SK-N-SH treated with all-trans-retinoic acid at 6 μM for 48 hours (cell line): ENCODE results near the gene ANTXRL.
A peak's percentile ranks its signal among the peaks of the same experiment; 100 is the strongest.

Source experiments
- ATAC-seq: fragments of 200-7000 bp; cut with Tn5 transposase; 3 replicates; pipeline ENCODE4 v1.9.1; 2020; ENCODE audit warnings: mild to moderate bottlenecking, moderate library complexity
- ARNTL ChIP-seq: fragments of 450-650 bp; formaldehyde crosslinking; IDR thresholded peaks from 2 replicates; pipeline ENCODE4 v1.5.0; 2020; ENCODE audit warnings: low read depth, mild to moderate bottlenecking, moderate library complexity, borderline replicate concordance
- BACH2 ChIP-seq: fragments of 250-450 bp; sonication (Bioruptor Pico); IDR thresholded peaks from 2 replicates; pipeline ENCODE4 v1.9.0; 2021; ENCODE audit warnings: mild to moderate bottlenecking, borderline replicate concordance
- CSDC2 ChIP-seq: fragments of 250-450 bp; sonication (Bioruptor Pico); IDR thresholded peaks from 2 replicates; pipeline ENCODE4 v1.5.0; 2020; ENCODE audit warnings: mild to moderate bottlenecking, moderate library complexity
- CSRNP3 ChIP-seq: fragments of 250-450 bp; sonication (Bioruptor Pico); IDR thresholded peaks from 2 replicates; pipeline ENCODE4 v1.5.1; 2021; ENCODE audit warnings: mild to moderate bottlenecking, moderate library complexity
- ESRRG ChIP-seq: fragments of 250-450 bp; sonication (Bioruptor Pico); IDR thresholded peaks from 2 replicates; pipeline ENCODE4 v1.6.1; 2021; ENCODE audit warnings: mild to moderate bottlenecking
- GLIS3 ChIP-seq: fragments of 250-450 bp; sonication (Bioruptor Pico); IDR thresholded peaks from 2 replicates; pipeline ENCODE4 v1.5.0; 2020; ENCODE audit warnings: mild to moderate bottlenecking, moderate library complexity
- ISL1 ChIP-seq: fragments of 250-450 bp; sonication (Bioruptor Pico); IDR thresholded peaks from 2 replicates; pipeline ENCODE4 v2.1.2; 2022; ENCODE audit warnings: mild to moderate bottlenecking, moderate library complexity
- OSR1 ChIP-seq: fragments of 250-450 bp; sonication (Bioruptor Pico); IDR thresholded peaks from 2 replicates; pipeline ENCODE4 v1.8.0; 2022; ENCODE audit warnings: moderate library complexity, mild to moderate bottlenecking, inconsistent platforms
- PATZ1 ChIP-seq: fragments of 250-450 bp; sonication (Bioruptor Pico); IDR thresholded peaks from 2 replicates; pipeline ENCODE4 v1.8.0; 2020; ENCODE audit warnings: mild to moderate bottlenecking, moderate library complexity, borderline replicate concordance
- PPARA ChIP-seq: fragments of 250-450 bp; sonication (Bioruptor Pico); IDR thresholded peaks from 2 replicates; pipeline ENCODE4 v1.5.0; 2020; ENCODE audit warnings: mild to moderate bottlenecking, borderline replicate concordance
- RARB ChIP-seq: fragments of 250-450 bp; sonication (Bioruptor Pico); IDR thresholded peaks from 2 replicates; pipeline ENCODE4 v1.8.0; 2021; ENCODE audit warnings: mild to moderate bottlenecking, moderate library complexity
- SNAI2 ChIP-seq: fragments of 250-450 bp; sonication (Bioruptor Pico); IDR thresholded peaks from 2 replicates; pipeline ENCODE4 v1.5.0; 2020; ENCODE audit warnings: mild to moderate bottlenecking, moderate library complexity
- TCF4 ChIP-seq: fragments of 250-450 bp; sonication (Bioruptor Pico); IDR thresholded peaks from 2 replicates; pipeline ENCODE4 v1.8.0; 2021; ENCODE audit warnings: mild to moderate bottlenecking, moderate library complexity, borderline replicate concordance
- TOX ChIP-seq: fragments of 250-450 bp; sonication (Bioruptor Pico); IDR thresholded peaks from 2 replicates; pipeline ENCODE4 v1.8.0; 2021; ENCODE audit warnings: mild to moderate bottlenecking, moderate library complexity, borderline replicate concordance
- TSHZ2 ChIP-seq: fragments of 250-450 bp; sonication (Bioruptor Pico); IDR thresholded peaks from 2 replicates; pipeline ENCODE4 v1.5.0; 2020; ENCODE audit warnings: mild to moderate bottlenecking, moderate library complexity
- ZC3H10 ChIP-seq: fragments of 250-450 bp; sonication (Bioruptor Pico); IDR thresholded peaks from 2 replicates; pipeline ENCODE4 v1.5.1; 2021; ENCODE audit warnings: mild to moderate bottlenecking, moderate library complexity
- ZFP3 ChIP-seq: fragments of 250-450 bp; sonication (Bioruptor Pico); IDR thresholded peaks from 2 replicates; pipeline ENCODE4 v1.5.0; 2020; ENCODE audit warnings: mild to moderate bottlenecking, moderate library complexity
- ZFP30 ChIP-seq: fragments of 450-650 bp; formaldehyde crosslinking; IDR thresholded peaks from 2 replicates; pipeline ENCODE4 v1.5.0; 2022; ENCODE audit warnings: mild to moderate bottlenecking, moderate library complexity
- ZNF565 ChIP-seq: fragments of 450-650 bp; formaldehyde crosslinking; conservative IDR thresholded peaks from 2 replicates; pipeline ENCODE4 v1.5.0; 2020; ENCODE audit warnings: low read depth, mild to moderate bottlenecking, moderate library complexity
- ZNF70 ChIP-seq: fragments of 450-650 bp; formaldehyde crosslinking; IDR thresholded peaks from 2 replicates; pipeline ENCODE4 v1.5.0; 2020; ENCODE audit warnings: mild to moderate bottlenecking, moderate library complexity
- ZNF8 ChIP-seq: fragments of 450-650 bp; formaldehyde crosslinking; IDR thresholded peaks from 2 replicates; pipeline ENCODE4 v1.5.0; 2020; ENCODE audit warnings: mild to moderate bottlenecking, moderate library complexity

Gene ANTXRL

GRCh38 chr10:46282842-46283574 lies 3.8 kb upstream of the ANTXRL start:
- ATAC-seq, result peak; percentile 83
- TF ChIP-seq TOX (CRISPR knock-in tag) (no peak), ISL1 (CRISPR knock-in tag) (no peak), BACH2 (CRISPR knock-in tag) (no peak), PATZ1 (CRISPR knock-in tag) (no peak), ZNF565 (CRISPR knock-in tag) (no peak), ZC3H10 (CRISPR knock-in tag) (no peak), CSRNP3 (CRISPR knock-in tag) (no peak), CSDC2 (no peak), ESRRG (CRISPR knock-in tag) (no peak)

GRCh38 chr10:46283580-46284285 lies 3.1 kb upstream of the ANTXRL start:
- ATAC-seq, result no peak

GRCh38 chr10:46284286-46285229 lies 2.2 kb upstream of the ANTXRL start:
- ATAC-seq, result peak; percentile 89
- no peak for TF ChIP-seq TCF4 (CRISPR knock-in tag)
- TF ChIP-seq CSDC2, result no peak
- TF ChIP-seq ZFP3 (CRISPR knock-in tag), result no peak
- TF ChIP-seq GLIS3 (CRISPR knock-in tag), result no peak
- TF ChIP-seq ISL1 (CRISPR knock-in tag), result no peak
- no peak for TF ChIP-seq PPARA
- no peak for TF ChIP-seq TSHZ2 (CRISPR knock-in tag)
- TF ChIP-seq ESRRG (CRISPR knock-in tag), result no peak
- no peak for TF ChIP-seq RARB (CRISPR knock-in tag)
- TF ChIP-seq ARNTL, result no peak
- no peak for TF ChIP-seq OSR1
- TF ChIP-seq ZFP30 (CRISPR knock-in tag), result no peak
- no peak for TF ChIP-seq ZNF565 (CRISPR knock-in tag)

More at GRCh38 chr10:46283580-46284285, 3.1 kb upstream of the ANTXRL start:
- TF ChIP-seq BACH2 (CRISPR knock-in tag) (no peak), GLIS3 (CRISPR knock-in tag) (no peak), TOX (CRISPR knock-in tag) (no peak), SNAI2 (CRISPR knock-in tag) (no peak), ZNF70 (CRISPR knock-in tag) (no peak), ARNTL (no peak), ZNF8 (CRISPR knock-in tag) (no peak), ZNF565 (CRISPR knock-in tag) (no peak)
- TF ChIP-seq, all 23 proteins: peak for 0
